Measurements from ENCODE around the gene HOXA7.

HOXA7 gene

GRCh38 chr7:27184337-27185012 lies 28.0 kb upstream of the HOXA7 start:
- DNase-seq (ENCODE audit: low read depth): no peak
- peak overlapping the region; percentile 21 for H3K4me3 ChIP-seq (ENCODE audit: low read length)
- no peak for TF ChIP-seq CTCF (conservative IDR thresholded peaks at IDR 0.05; ENCODE audit: low read depth, low read length)

GRCh38 chr7:27183682-27184336 lies 27.3 kb upstream of the HOXA7 start:
- no peak for DNase-seq (ENCODE audit: low read depth)
- peak overlapping the region; percentile 21 for H3K4me3 ChIP-seq (ENCODE audit: low read length)
- no peak for TF ChIP-seq CTCF (conservative IDR thresholded peaks at IDR 0.05; ENCODE audit: low read depth, low read length)

GRCh38 chr7:27182861-27183681 lies 26.6 kb upstream of the HOXA7 start:
- no peak overlapping the region for H3K4me3 ChIP-seq (ENCODE audit: low read length)
- no peak for TF ChIP-seq CTCF (conservative IDR thresholded peaks at IDR 0.05; ENCODE audit: low read depth, low read length)
- no peak for DNase-seq (ENCODE audit: low read depth)

- TF ChIP-seq CTCF (conservative IDR thresholded peaks at IDR 0.05; ENCODE audit: low read depth, low read length): no peak
- no peak overlapping the region for H3K4me3 ChIP-seq (ENCODE audit: low read length)
- no peak for DNase-seq (ENCODE audit: low read depth)
Observed at GRCh38 chr7:27182285-27182841, 25.9 kb upstream of the HOXA7 start.

GRCh38 chr7:27181795-27182275 lies 25.4 kb upstream of the HOXA7 start:
- no peak overlapping the region for H3K4me3 ChIP-seq (ENCODE audit: low read length)
- no peak for DNase-seq (ENCODE audit: low read depth)
- TF ChIP-seq CTCF (conservative IDR thresholded peaks at IDR 0.05; ENCODE audit: low read depth, low read length): no peak

GRCh38 chr7:27180431-27181420 lies 24.3 kb upstream of the HOXA7 start:
- TF ChIP-seq CTCF (conservative IDR thresholded peaks at IDR 0.05; ENCODE audit: low read depth, low read length): no peak
- DNase-seq (ENCODE audit: low read depth): no peak
- H3K4me3 ChIP-seq (ENCODE audit: low read length): no peak overlapping the region
